Stimulated activated CD4-positive, alpha-beta T cell treated with anti-CD3 and anti-CD28 coated beads, Interleukin-1b, Interleukin-23, amount 100 ng/mL, for 24 hours (primary cell): ENCODE measurements around the gene TCHP.
"Not testable (repeated sequence)": the region's sequence is repeated elsewhere in the genome, so short reads cannot be mapped to it uniquely, and the experiment has no call there.

Experiments
- DNase-seq, 4 experiments: peaks; one replicate each; pipeline ENCODE4 v3.0.0-alpha.2; 2020; ENCODE audit warnings: low read depth in 4 of 4, low spot score in 1 of 4

The TCHP gene

GRCh38 chr12:109879351-109880042 lies 20.6 kb upstream of the TCHP start:
- DNase-seq = no peak

- DNase-seq = peak; percentile 70 to 85 (median 76)
Observed at GRCh38 chr12:109880043-109880931, 19.8 kb upstream of the TCHP start, which contains the start of gene GLTP. Gene GLTP (minus strand): TSS chr12:109880541. CDS start chr12:109880374, 167 bp downstream.

- no peak for DNase-seq
Observed at GRCh38 chr12:109880938-109881337, 19.1 kb upstream of the TCHP start.

GRCh38 chr12:109881752-109882151 lies 18.3 kb upstream of the TCHP start:
- DNase-seq = no peak

- no peak for DNase-seq
Observed at GRCh38 chr12:109883461-109883860, 16.6 kb upstream of the TCHP start.

GRCh38 chr12:109885616-109886015 lies 14.5 kb upstream of the TCHP start:
- DNase-seq = no peak

- no peak for DNase-seq
Observed at GRCh38 chr12:109888179-109889020, 11.7 kb upstream of the TCHP start.

- DNase-seq = no peak
Observed at GRCh38 chr12:109890620-109891170, 9.4 kb upstream of the TCHP start.

GRCh38 chr12:109891731-109892130 lies 8.3 kb upstream of the TCHP start:
- DNase-seq = not testable (repeated sequence)

- DNase-seq = no peak
Observed at GRCh38 chr12:109892165-109892715, 7.8 kb upstream of the TCHP start.

GRCh38 chr12:109892748-109893147 lies 7.3 kb upstream of the TCHP start:
- no peak for DNase-seq

- no peak for DNase-seq
Observed at GRCh38 chr12:109893261-109893995, 6.6 kb upstream of the TCHP start.

GRCh38 chr12:109894939-109895338 lies 5.1 kb upstream of the TCHP start:
- DNase-seq = no peak

GRCh38 chr12:109896188-109896587 lies 3.9 kb upstream of the TCHP start:
- DNase-seq = no peak

- DNase-seq = no peak
Observed at GRCh38 chr12:109897029-109897428, 3.0 kb upstream of the TCHP start.

GRCh38 chr12:109899345-109899744 lies 729 bp upstream of the TCHP start:
- not testable (repeated sequence) for DNase-seq

- peak in 1 of 4 experiments; percentile 5 for DNase-seq
Observed at GRCh38 chr12:109900752-109901580, 892 bp downstream of the TCHP start.

- no peak for DNase-seq
Observed at GRCh38 chr12:109902891-109903418, 2.9 kb downstream of the TCHP start.

- no peak for DNase-seq
Observed at GRCh38 chr12:109905301-109905700, 5.2 kb downstream of the TCHP start.
